HEK293 (cell line): ENCODE results near the gene MAP3K13.

ENCODE experiments used
- BCL11A ChIP-seq: fragments of 450-650 bp; formaldehyde crosslinking; IDR thresholded peaks from 2 replicates; pipeline ENCODE4 v1.5.1; 2016; ENCODE audit warnings: low read depth, missing biosample characterization, missing genetic modification characterization
- KLF1 ChIP-seq: fragments of 450-650 bp; formaldehyde crosslinking; IDR thresholded peaks from 2 replicates; pipeline ENCODE4 v1.5.1; 2016; ENCODE audit warnings: missing biosample characterization, missing genetic modification characterization
- PRDM1 ChIP-seq: fragments of 450-650 bp; formaldehyde crosslinking; IDR thresholded peaks from 2 replicates; pipeline ENCODE4; 2016; ENCODE audit warnings: missing biosample characterization, missing genetic modification characterization
- PRDM6 ChIP-seq: fragments of 450-650 bp; formaldehyde crosslinking; IDR thresholded peaks from 2 replicates; pipeline ENCODE4 v1.5.1; 2017; ENCODE audit warnings: missing biosample characterization, missing genetic modification characterization
- RBAK ChIP-seq: fragments of 450-650 bp; formaldehyde crosslinking; IDR thresholded peaks from 2 replicates; pipeline ENCODE4 v1.5.1; 2016; ENCODE audit warnings: missing biosample characterization, missing genetic modification characterization
- REST ChIP-seq: fragments of 450-650 bp; formaldehyde crosslinking; IDR thresholded peaks from 2 replicates; pipeline ENCODE4 v1.5.1; 2016; ENCODE audit warnings: missing biosample characterization, missing genetic modification characterization
- SETDB1 ChIP-seq: IDR thresholded peaks from one replicate; pipeline ENCODE4 v1.6.1; 2017; ENCODE audit warnings: mild to moderate bottlenecking, low read length, moderate library complexity, mixed read lengths; ENCODE audit not compliant: insufficient read length
- WT1 ChIP-seq: fragments of 450-650 bp; formaldehyde crosslinking; IDR thresholded peaks from 2 replicates; pipeline ENCODE4 v1.5.1; 2016; ENCODE audit warnings: missing biosample characterization, missing genetic modification characterization
- ZEB2 ChIP-seq: fragments of 450-650 bp; formaldehyde crosslinking; IDR thresholded peaks from 2 replicates; pipeline ENCODE4 v1.5.1; 2016; ENCODE audit warnings: missing biosample characterization, missing genetic modification characterization
- ZFHX2 ChIP-seq: fragments of 450-650 bp; formaldehyde crosslinking; conservative IDR thresholded peaks from 2 replicates; pipeline ENCODE4 v1.5.1; 2016; ENCODE audit warnings: missing biosample characterization, missing genetic modification characterization
- ZNF132 ChIP-seq: fragments of 450-650 bp; formaldehyde crosslinking; IDR thresholded peaks from 2 replicates; pipeline ENCODE4 v1.5.1; 2017; ENCODE audit warnings: missing biosample characterization, missing genetic modification characterization, borderline replicate concordance
- ZNF138 ChIP-seq: fragments of 450-650 bp; formaldehyde crosslinking; IDR thresholded peaks from 2 replicates; pipeline ENCODE4 v1.5.1; 2016; ENCODE audit warnings: missing biosample characterization, missing genetic modification characterization, borderline replicate concordance
- ZNF202 ChIP-seq: fragments of 450-650 bp; formaldehyde crosslinking; IDR thresholded peaks from 2 replicates; pipeline ENCODE4 v1.5.1; 2016; ENCODE audit warnings: missing biosample characterization, missing genetic modification characterization, borderline replicate concordance
- ZNF221 ChIP-seq: fragments of 450-650 bp; formaldehyde crosslinking; IDR thresholded peaks from 2 replicates; pipeline ENCODE4 v1.5.1; 2017; ENCODE audit warnings: missing biosample characterization, missing genetic modification characterization, borderline replicate concordance
- ZNF23 ChIP-seq: fragments of 450-650 bp; formaldehyde crosslinking; IDR thresholded peaks from 2 replicates; pipeline ENCODE4 v1.5.1; 2016; ENCODE audit warnings: missing biosample characterization, missing genetic modification characterization, borderline replicate concordance
- ZNF274 ChIP-seq, 2 experiments: fragments of 200-500 bp in 1 of 2; fragments of 450-650 bp in 1 of 2; sonication (Bioruptor generic) in 1 of 2; formaldehyde crosslinking in 1 of 2; IDR thresholded peaks; 2 replicates each; pipeline versions ENCODE4 v1.5.1 to v1.6.1; 2014 to 2016; ENCODE audit warnings: borderline replicate concordance in 1 of 2, inconsistent platforms in 1 of 2, low read length in 1 of 2, missing biosample characterization in 1 of 2, missing genetic modification characterization in 1 of 2
- ZNF292 ChIP-seq: fragments of 450-650 bp; formaldehyde crosslinking; IDR thresholded peaks from 2 replicates; pipeline ENCODE4 v1.5.1; 2016; ENCODE audit warnings: low read depth, missing biosample characterization, missing genetic modification characterization, borderline replicate concordance
- ZNF341 ChIP-seq: fragments of 450-650 bp; formaldehyde crosslinking; IDR thresholded peaks from 2 replicates; pipeline ENCODE4; 2016; ENCODE audit warnings: low read depth, missing biosample characterization, missing genetic modification characterization
- ZNF433 ChIP-seq: fragments of 450-650 bp; formaldehyde crosslinking; IDR thresholded peaks from 2 replicates; pipeline ENCODE4 v1.5.1; 2016; ENCODE audit warnings: missing biosample characterization, missing genetic modification characterization, low read depth
- ZNF514 ChIP-seq: fragments of 450-650 bp; formaldehyde crosslinking; IDR thresholded peaks from 2 replicates; pipeline ENCODE4 v1.5.1; 2016; ENCODE audit warnings: missing biosample characterization, missing genetic modification characterization
- ZNF518A ChIP-seq: fragments of 450-650 bp; formaldehyde crosslinking; conservative IDR thresholded peaks from 2 replicates; pipeline ENCODE4 v1.5.1; 2016; ENCODE audit warnings: low read depth, missing biosample characterization, missing genetic modification characterization
- ZNF549 ChIP-seq: fragments of 450-650 bp; IDR thresholded peaks from 2 replicates; pipeline ENCODE4 v1.5.1; 2018; ENCODE audit warnings: missing biosample characterization, missing genetic modification characterization, mild to moderate bottlenecking, inconsistent platforms, moderate library complexity
- ZNF600 ChIP-seq: fragments of 450-650 bp; formaldehyde crosslinking; IDR thresholded peaks from 2 replicates; pipeline ENCODE4 v1.5.1; 2016; ENCODE audit warnings: missing biosample characterization, missing genetic modification characterization
- ZNF624 ChIP-seq: fragments of 450-650 bp; formaldehyde crosslinking; IDR thresholded peaks from 2 replicates; pipeline ENCODE4 v1.5.1; 2017; ENCODE audit warnings: missing biosample characterization, missing genetic modification characterization
- ZNF792 ChIP-seq: fragments of 450-650 bp; formaldehyde crosslinking; IDR thresholded peaks from 2 replicates; pipeline ENCODE4 v1.5.1; 2016; ENCODE audit warnings: missing biosample characterization, missing genetic modification characterization
- ZNF830 ChIP-seq: fragments of 450-650 bp; IDR thresholded peaks from 2 replicates; pipeline ENCODE4 v1.5.0; 2018; ENCODE audit warnings: missing biosample characterization, missing genetic modification characterization, low read depth, mild to moderate bottlenecking, moderate library complexity
- TF ChIP-seq, protein P1 (sequence below): fragments of 450-650 bp; formaldehyde crosslinking; IDR thresholded peaks from 2 replicates; pipeline ENCODE4 v1.5.1; 2016; ENCODE audit warnings: missing biosample characterization, missing genetic modification characterization
- TF ChIP-seq, protein P2 (sequence below): fragments of 450-650 bp; formaldehyde crosslinking; IDR thresholded peaks from 2 replicates; pipeline ENCODE4 v1.5.1; 2016; ENCODE audit warnings: missing biosample characterization, missing genetic modification characterization

The MAP3K13 gene

GRCh38 chr3:185537369-185537970, 174.5 kb downstream of the MAP3K13 start (continued):
- TF ChIP-seq ZNF274 (IDR thresholded peaks at IDR 0.05; ENCODE audit: low read length) (no peak), ZNF274 (tag by site-specific recombination; IDR thresholded peaks at IDR 0.05; ENCODE audit: borderline replicate concordance) (no peak), ZNF23 (no peak), ZNF433 (tag by site-specific recombination) (no peak), ZNF792 (tag by site-specific recombination) (no peak), ZFHX2 (tag by site-specific recombination) (no peak), ZNF549 (tag by site-specific recombination) (no peak), BCL11A (tag by site-specific recombination) (peak; percentile 44; the same call in 1 of the 2 replicates), REST (tag by site-specific recombination) (no peak), ZNF138 (no peak), SETDB1 (no peak), PRDM6 (tag by site-specific recombination) (peak; percentile 82), ZNF514 (tag by site-specific recombination) (no peak), RBAK (tag by site-specific recombination) (no peak), ZNF221 (tag by site-specific recombination) (no peak), WT1 (tag by site-specific recombination) (peak; percentile 62), ZNF624 (no peak), ZNF132 (tag by site-specific recombination) (no peak), ZNF518A (tag by site-specific recombination) (peak; percentile 76), ZNF600 (tag by site-specific recombination) (peak; percentile 77), KLF1 (tag by site-specific recombination) (peak; percentile 84), PRDM1 (peak; percentile 87), ZEB2 (tag by site-specific recombination) (peak; percentile 97), ZNF830 (no peak), ZNF202 (tag by site-specific recombination) (no peak), ZNF292 (tag by site-specific recombination) (no peak), ZNF341 (tag by site-specific recombination) (no peak)
- TF ChIP-seq, protein P1, sequence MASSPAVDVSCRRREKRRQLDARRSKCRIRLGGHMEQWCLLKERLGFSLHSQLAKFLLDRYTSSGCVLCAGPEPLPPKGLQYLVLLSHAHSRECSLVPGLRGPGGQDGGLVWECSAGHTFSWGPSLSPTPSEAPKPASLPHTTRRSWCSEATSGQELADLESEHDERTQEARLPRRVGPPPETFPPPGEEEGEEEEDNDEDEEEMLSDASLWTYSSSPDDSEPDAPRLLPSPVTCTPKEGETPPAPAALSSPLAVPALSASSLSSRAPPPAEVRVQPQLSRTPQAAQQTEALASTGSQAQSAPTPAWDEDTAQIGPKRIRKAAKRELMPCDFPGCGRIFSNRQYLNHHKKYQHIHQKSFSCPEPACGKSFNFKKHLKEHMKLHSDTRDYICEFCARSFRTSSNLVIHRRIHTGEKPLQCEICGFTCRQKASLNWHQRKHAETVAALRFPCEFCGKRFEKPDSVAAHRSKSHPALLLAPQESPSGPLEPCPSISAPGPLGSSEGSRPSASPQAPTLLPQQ (tag by site-specific recombination): peak; percentile 76
- TF ChIP-seq, protein P2, sequence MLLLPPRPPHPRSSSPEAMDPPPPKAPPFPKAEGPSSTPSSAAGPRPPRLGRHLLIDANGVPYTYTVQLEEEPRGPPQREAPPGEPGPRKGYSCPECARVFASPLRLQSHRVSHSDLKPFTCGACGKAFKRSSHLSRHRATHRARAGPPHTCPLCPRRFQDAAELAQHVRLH (tag by site-specific recombination): 0 out of 2 replicates have a peak, but pooled peaks have one; percentile 45
